OCI-LY7 (cell line): ENCODE results near the gene LY9. TPM values are rescaled to one million over a fixed set of nuclear protein-coding genes. Genes with fewer than 3 reads are reported as not detected.

Experiments
- BruUV-seq: library from RNA; stranded (reverse); fragments of 400-500 nt; replicated peaks from 2 replicates; lab custom pipeline; 2021; lab: Mats Ljungman, UMichigan
- CTCF ChIA-PET: fragments of 300-600 bp; sonication (Branson Sonifier 250); formaldehyde crosslinking; loops from one replicate; lab custom pipeline; 2022; ENCODE audit warnings: antibody characterized with exemption; ENCODE audit not compliant: unreplicated experiment; lab: Charles Lee
- POLR2A ChIA-PET: fragments of 300-600 bp; sonication (Branson Sonifier 250); formaldehyde crosslinking; loops from one replicate; lab custom pipeline; 2022; ENCODE audit warnings: antibody characterized with exemption; lab: Charles Lee
- DNase-seq: peaks from one replicate; pipeline ENCODE4 v3.0.0-alpha.2; 2015; ENCODE audit warnings: low spot score
- H2AFZ ChIP-seq: fragments of 200-600 bp; sonication (generic), shearing (Covaris generic); 2 replicates; pipeline ENCODE4 v1.6.1; 2014; ENCODE audit warnings: mild to moderate bottlenecking, antibody characterized with exemption, low read length, moderate library complexity
- H3K27ac ChIP-seq: fragments of 200-600 bp; sonication (generic); 2 replicates; pipeline ENCODE4 v1.5.1; 2014; ENCODE audit warnings: mixed run types, low read depth, mild to moderate bottlenecking, moderate library complexity, low read length, inconsistent platforms; ENCODE audit not compliant: poor library complexity, severe bottlenecking
- H3K36me3 ChIP-seq: fragments of 200-600 bp; sonication (generic); 2 replicates; pipeline ENCODE4 v1.6.1; 2014; ENCODE audit warnings: mild to moderate bottlenecking, antibody characterized with exemption, low read length, moderate library complexity, mixed read lengths; ENCODE audit not compliant: insufficient read depth
- H3K4me1 ChIP-seq: fragments of 200-600 bp; sonication (generic); 2 replicates; pipeline ENCODE4 v1.5.1; 2014; ENCODE audit warnings: mild to moderate bottlenecking, low read length; ENCODE audit not compliant: insufficient read depth, poor library complexity, severe bottlenecking
- H3K4me2 ChIP-seq: fragments of 200-600 bp; sonication (generic); 2 replicates; pipeline ENCODE4 v1.6.1; 2014; ENCODE audit warnings: mild to moderate bottlenecking, low read length
- H3K4me3 ChIP-seq: fragments of 200-600 bp; sonication (generic); 2 replicates; pipeline ENCODE4 v1.5.1; 2014; ENCODE audit warnings: mild to moderate bottlenecking, low read depth, low read length; ENCODE audit not compliant: poor library complexity, severe bottlenecking
- H3K79me2 ChIP-seq: fragments of 200-600 bp; sonication (generic); 2 replicates; pipeline ENCODE4 v1.6.1; 2016; ENCODE audit warnings: low read depth, mild to moderate bottlenecking, low read length, moderate library complexity, mixed read lengths; ENCODE audit not compliant: insufficient read depth
- H3K9me2 ChIP-seq: fragments of 200-600 bp; sonication (generic); 2 replicates; pipeline ENCODE4 v1.6.1; 2016; ENCODE audit warnings: mild to moderate bottlenecking, low read length, mixed read lengths; ENCODE audit not compliant: insufficient read depth
- H3K9me3 ChIP-seq: fragments of 200-600 bp; sonication (generic); 2 replicates; pipeline ENCODE4 v1.6.1; 2014; ENCODE audit warnings: mild to moderate bottlenecking, mixed run types, low read length, mixed read lengths
- H4K20me1 ChIP-seq: fragments of 200-600 bp; sonication (generic); 2 replicates; pipeline ENCODE4 v1.6.1; 2014; ENCODE audit warnings: mild to moderate bottlenecking, antibody characterized with exemption, low read length, moderate library complexity, mixed read lengths; ENCODE audit not compliant: insufficient read depth
- EZH2phosphoT487 ChIP-seq: fragments of 200-600 bp; sonication (generic); IDR thresholded peaks from 2 replicates; pipeline ENCODE4 v1.6.1; 2018; ENCODE audit warnings: low read depth, borderline replicate concordance, mild to moderate bottlenecking, mixed run types, antibody characterized with exemption, low read length, moderate library complexity, mixed read lengths
- intact Hi-C: fragments of 100-400 bp; cut with micrococcal nuclease; formaldehyde crosslinking; loops from one replicate; pipeline ENCODE4 v1.10.0; 2022; ENCODE audit not compliant: unreplicated experiment
- total RNA-seq, 2 experiments: library from RNA; depleted of rRNA in 1 of 2; stranded (reverse); fragments of >200 nt in 1 of 2; shearing (Covaris generic) in 1 of 2; gene quantifications; 2 replicates each; pipeline ENCODE4 v1.2.3, GENCODE V29; 2014 to 2022
- TF ChIP-seq, protein P1 (sequence below): fragments of 200-600 bp; sonication (generic); conservative IDR thresholded peaks from 2 replicates; pipeline ENCODE4 v1.5.1; 2014; ENCODE audit warnings: mild to moderate bottlenecking, antibody characterized with exemption, low read length, moderate library complexity, mixed read lengths

The LY9 gene
- total RNA-seq, 2 experiments from 2014 or later: 28.4 to 40.2 TPM

DNA sequence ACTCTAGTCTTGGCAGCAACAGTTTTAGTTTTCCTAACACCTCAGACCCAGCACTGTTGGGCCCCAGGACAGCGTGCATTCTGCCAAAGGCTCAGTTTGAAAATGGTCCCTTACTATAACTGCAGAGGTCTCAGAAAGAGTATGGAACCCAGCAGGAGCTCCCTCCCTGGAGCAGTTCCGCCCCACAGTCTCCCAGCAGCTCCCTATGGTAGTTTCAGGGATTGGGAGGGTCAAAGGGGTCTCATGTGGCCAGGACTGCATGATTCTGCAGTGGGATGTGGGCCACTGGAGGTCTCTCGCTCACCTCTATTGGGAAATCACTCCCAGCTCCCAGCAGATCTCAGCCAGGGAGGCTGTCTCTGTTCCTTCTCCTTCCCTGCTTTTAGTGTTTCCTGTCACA is 12.3 kb downstream of the LY9 start:
- CTCF ChIA-PET: no interaction called here
- H3K9me3 ChIP-seq: peaks cover 34% of the 10 kb centered on the region
- peaks cover 85% of the 10 kb centered on the region for H3K36me3 ChIP-seq
- peaks cover 4% of the 10 kb centered on the region for H3K4me1 ChIP-seq
- intact Hi-C loops: no loop called here
- BruUV-seq: no TSS peak
- H3K27ac ChIP-seq: no peak overlapping the region
- TF ChIP-seq EZH2phosphoT487: no peak
- TF ChIP-seq, protein P1, sequence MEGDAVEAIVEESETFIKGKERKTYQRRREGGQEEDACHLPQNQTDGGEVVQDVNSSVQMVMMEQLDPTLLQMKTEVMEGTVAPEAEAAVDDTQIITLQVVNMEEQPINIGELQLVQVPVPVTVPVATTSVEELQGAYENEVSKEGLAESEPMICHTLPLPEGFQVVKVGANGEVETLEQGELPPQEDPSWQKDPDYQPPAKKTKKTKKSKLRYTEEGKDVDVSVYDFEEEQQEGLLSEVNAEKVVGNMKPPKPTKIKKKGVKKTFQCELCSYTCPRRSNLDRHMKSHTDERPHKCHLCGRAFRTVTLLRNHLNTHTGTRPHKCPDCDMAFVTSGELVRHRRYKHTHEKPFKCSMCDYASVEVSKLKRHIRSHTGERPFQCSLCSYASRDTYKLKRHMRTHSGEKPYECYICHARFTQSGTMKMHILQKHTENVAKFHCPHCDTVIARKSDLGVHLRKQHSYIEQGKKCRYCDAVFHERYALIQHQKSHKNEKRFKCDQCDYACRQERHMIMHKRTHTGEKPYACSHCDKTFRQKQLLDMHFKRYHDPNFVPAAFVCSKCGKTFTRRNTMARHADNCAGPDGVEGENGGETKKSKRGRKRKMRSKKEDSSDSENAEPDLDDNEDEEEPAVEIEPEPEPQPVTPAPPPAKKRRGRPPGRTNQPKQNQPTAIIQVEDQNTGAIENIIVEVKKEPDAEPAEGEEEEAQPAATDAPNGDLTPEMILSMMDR: no peak
- H3K4me2 ChIP-seq: no peak overlapping the region
- DNase-seq: no peak
- POLR2A ChIA-PET: interaction anchor here (0.6 kb wide), 1 partner anchor 10 kb away, joined by 3 read pairs; no protein-coding TSS in a partner anchor
- no peak overlapping the region for H3K4me3 ChIP-seq
- H2AFZ ChIP-seq: no peak overlapping the region
- peaks cover 20% of the 10 kb centered on the region; the same call in 1 of the 2 replicates for H3K79me2 ChIP-seq
- no peaks in the 10 kb centered on the region for H3K9me2 ChIP-seq
- H4K20me1 ChIP-seq: no peaks in the 10 kb centered on the region

DNA sequence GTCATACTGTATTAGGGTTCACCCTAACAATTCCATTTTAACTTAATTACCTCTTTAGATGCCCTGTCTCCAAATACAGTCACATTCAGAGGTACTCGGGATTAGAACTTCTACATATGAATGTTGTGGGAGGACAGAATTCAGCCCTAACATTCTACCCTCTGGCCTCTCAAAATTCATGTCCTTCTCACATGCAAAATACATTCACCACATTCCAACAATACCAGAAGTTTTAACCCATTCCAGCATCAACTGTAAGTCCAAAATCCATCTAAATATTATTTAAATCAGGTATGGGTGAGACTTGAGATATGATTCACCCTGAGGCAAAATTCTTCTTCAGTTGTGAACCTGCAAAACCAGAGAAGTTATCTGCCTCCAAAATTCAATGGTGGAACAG is 14.5 kb downstream of the LY9 start:
- TF ChIP-seq EZH2phosphoT487: no peak
- TF ChIP-seq, protein P1: no peak
- Histone ChIP-seq H3K9me3 (peaks cover 18% of the 10 kb centered on the region), H3K36me3 (peaks cover 85% of the 10 kb centered on the region), H3K4me3 (no peak overlapping the region), H3K4me2 (no peak overlapping the region), H4K20me1 (no peaks in the 10 kb centered on the region), H3K9me2 (no peaks in the 10 kb centered on the region), H3K27ac (no peak overlapping the region), H3K79me2 (peaks cover 13% of the 10 kb centered on the region; the same call in 1 of the 2 replicates), H3K4me1 (peaks cover 7% of the 10 kb centered on the region), H2AFZ (no peak overlapping the region)
- CTCF ChIA-PET: no interaction called here
- DNase-seq: no peak
- BruUV-seq: no TSS peak
- POLR2A ChIA-PET: no interaction called here
- intact Hi-C loops: no loop called here

DNA sequence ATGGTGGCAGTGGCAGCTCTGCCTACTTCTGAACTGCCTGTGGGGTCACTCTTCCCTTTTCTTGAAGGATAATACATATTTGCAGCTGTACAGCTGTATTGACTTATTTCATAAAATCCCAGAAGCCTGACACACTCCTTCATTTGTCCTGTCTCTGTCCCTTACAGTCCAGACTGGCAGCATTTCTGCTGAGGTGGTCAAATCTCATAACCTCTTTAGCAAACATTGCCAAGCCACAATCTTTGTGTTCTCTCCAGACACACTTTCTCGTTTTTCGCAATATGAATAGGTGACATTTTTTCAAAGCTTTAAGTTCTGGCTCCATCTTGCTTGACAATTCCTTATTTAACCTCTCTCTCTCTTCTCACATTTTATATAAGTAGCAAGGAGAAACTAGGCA is 15.2 kb downstream of the LY9 start:
- peaks cover 7% of the 10 kb centered on the region for H3K4me1 ChIP-seq
- no peaks in the 10 kb centered on the region for H4K20me1 ChIP-seq
- TF ChIP-seq, protein P1: no peak
- no peak for TF ChIP-seq EZH2phosphoT487
- H3K36me3 ChIP-seq: peaks cover 83% of the 10 kb centered on the region
- CTCF ChIA-PET: no interaction called here
- no peak for DNase-seq
- no TSS peak for BruUV-seq
- intact Hi-C loops: no loop called here
- H3K9me2 ChIP-seq: no peaks in the 10 kb centered on the region
- POLR2A ChIA-PET: no interaction called here
- no peak overlapping the region for H3K4me2 ChIP-seq
- H3K9me3 ChIP-seq: peaks cover 13% of the 10 kb centered on the region
- H3K27ac ChIP-seq: no peak overlapping the region
- H2AFZ ChIP-seq: no peak overlapping the region
- H3K79me2 ChIP-seq: peaks cover 6% of the 10 kb centered on the region; the same call in 1 of the 2 replicates
- H3K4me3 ChIP-seq: no peak overlapping the region
